NCI-H2227 (cell line): ENCODE measurements around the gene JUN.
A peak's percentile ranks its signal among the peaks of the same experiment; 100 is the strongest.
"Not testable (repeated sequence)": the region's sequence is repeated elsewhere in the genome, so short reads cannot be mapped to it uniquely, and the experiment has no call there.

Experiments used
- DNase-seq: peaks from one replicate; lab custom pipeline; 2025; ENCODE audit not compliant: unreplicated experiment; lab: John Stamatoyannopoulos, UW

Gene JUN

GRCh38 chr1:58809325-58810010 lies 25.6 kb upstream of the JUN start:
- DNase-seq = no peak

GRCh38 chr1:58808077-58808476 lies 24.2 kb upstream of the JUN start:
- DNase-seq = no peak

- no peak for DNase-seq
Observed at GRCh38 chr1:58805716-58806571, 22.1 kb upstream of the JUN start.

GRCh38 chr1:58804853-58805565 lies 21.2 kb upstream of the JUN start:
- DNase-seq = no peak

GRCh38 chr1:58803858-58804257 lies 20.0 kb upstream of the JUN start:
- no peak for DNase-seq

GRCh38 chr1:58802640-58803399 lies 19.0 kb upstream of the JUN start:
- peak; percentile 61 for DNase-seq

GRCh38 chr1:58801286-58801685 lies 17.4 kb upstream of the JUN start:
- not testable (repeated sequence) for DNase-seq

- DNase-seq = no peak
Observed at GRCh38 chr1:58799650-58800049, 15.8 kb upstream of the JUN start.

GRCh38 chr1:58798910-58799442 lies 15.1 kb upstream of the JUN start:
- no peak for DNase-seq

- no peak for DNase-seq
Observed at GRCh38 chr1:58796416-58796815, 12.6 kb upstream of the JUN start.

GRCh38 chr1:58794585-58794984 lies 10.7 kb upstream of the JUN start:
- DNase-seq = no peak

- DNase-seq = no peak
Observed at GRCh38 chr1:58792846-58793245, 9.0 kb upstream of the JUN start.

GRCh38 chr1:58791106-58791505 lies 7.3 kb upstream of the JUN start:
- DNase-seq = no peak

- DNase-seq = no peak
Observed at GRCh38 chr1:58789996-58790660, 6.3 kb upstream of the JUN start.

- no peak for DNase-seq
Observed at GRCh38 chr1:58789322-58789856, 5.5 kb upstream of the JUN start.

- no peak for DNase-seq
Observed at GRCh38 chr1:58788259-58788658, 4.4 kb upstream of the JUN start.

GRCh38 chr1:58786927-58787245 lies 3.0 kb upstream of the JUN start:
- no peak for DNase-seq

- DNase-seq = no peak
Observed at GRCh38 chr1:58786184-58786926, 2.5 kb upstream of the JUN start.

GRCh38 chr1:58785442-58786058 lies 1.7 kb upstream of the JUN start:
- peak; percentile 32 for DNase-seq
